ENCODE measurements around the gene PERM1. TPM values are rescaled to one million over a fixed set of nuclear protein-coding genes. Genes with fewer than 3 reads are reported as not detected.
A peak's percentile ranks its signal among the peaks of the same experiment; 100 is the strongest.
"Not testable (repeated sequence)": the region's sequence is repeated elsewhere in the genome, so short reads cannot be mapped to it uniquely, and the experiment has no call there.

Gene PERM1
- 0.10 TPM for total RNA-seq

- DNase-seq (ENCODE audit: low spot score), result no peak
Measured at GRCh38 chr1:981955-982558, at the start of gene PERM1. Gene PERM1, minus strand, starts transcription at chr1:982093. Its CDS starts 1,064 bp downstream, at chr1:981029.

- not testable (repeated sequence) for DNase-seq (ENCODE audit: low spot score)
Measured at GRCh38 chr1:1030867-1031658, 49.2 kb upstream of the PERM1 start.

- DNase-seq (ENCODE audit: low spot score), result no peak
Measured at GRCh38 chr1:1027791-1028190, 45.9 kb upstream of the PERM1 start.

GRCh38 chr1:1026599-1027413 is 44.9 kb upstream of the PERM1 start:
- DNase-seq (ENCODE audit: low spot score), result no peak

GRCh38 chr1:1025730-1026129 is 43.8 kb upstream of the PERM1 start:
- no peak for DNase-seq (ENCODE audit: low spot score)

GRCh38 chr1:1024771-1025699 is 43.1 kb upstream of the PERM1 start:
- DNase-seq (ENCODE audit: low spot score), result peak; percentile 87

GRCh38 chr1:1024149-1024770 is 42.4 kb upstream of the PERM1 start:
- no peak for DNase-seq (ENCODE audit: low spot score)

- no peak for DNase-seq (ENCODE audit: low spot score)
Measured at GRCh38 chr1:1023700-1024099, 41.8 kb upstream of the PERM1 start.

GRCh38 chr1:1022302-1023009 is 40.6 kb upstream of the PERM1 start:
- DNase-seq (ENCODE audit: low spot score), result no peak

GRCh38 chr1:1021920-1022259 is 40.0 kb upstream of the PERM1 start:
- DNase-seq (ENCODE audit: low spot score), result no peak

GRCh38 chr1:1021010-1021919 is 39.4 kb upstream of the PERM1 start:
- DNase-seq (ENCODE audit: low spot score), result peak; percentile 84

GRCh38 chr1:1020415-1021009 is 38.6 kb upstream of the PERM1 start:
- no peak for DNase-seq (ENCODE audit: low spot score)

- no peak for DNase-seq (ENCODE audit: low spot score)
Measured at GRCh38 chr1:1020000-1020404, 38.1 kb upstream of the PERM1 start, which contains the start of gene AGRN. Gene AGRN, plus strand, starts transcription at chr1:1020120. Its CDS starts 53 bp downstream, at chr1:1020173.

GRCh38 chr1:1019122-1019999 is 37.5 kb upstream of the PERM1 start:
- DNase-seq (ENCODE audit: low spot score), result peak; percentile 80

GRCh38 chr1:1018321-1018685 is 36.4 kb upstream of the PERM1 start:
- DNase-seq (ENCODE audit: low spot score), result not testable (repeated sequence)

GRCh38 chr1:1017397-1018320 is 35.8 kb upstream of the PERM1 start:
- not testable (repeated sequence) for DNase-seq (ENCODE audit: low spot score)
